HEK293T (cell line): Measurements from ENCODE around the gene NFIX.

Experiments used
- ARNT ChIP-seq: fragments of 450-650 bp; IDR thresholded peaks from 2 replicates; pipeline ENCODE4 v1.6.1; 2017; ENCODE audit warnings: mild to moderate bottlenecking
- FOXM1 ChIP-seq: fragments of 450-650 bp; IDR thresholded peaks from 2 replicates; pipeline ENCODE4 v1.6.1; 2017; ENCODE audit warnings: mild to moderate bottlenecking, borderline replicate concordance
- NFRKB ChIP-seq: fragments of 450-650 bp; IDR thresholded peaks from 2 replicates; pipeline ENCODE4 v1.6.1; 2016; ENCODE audit warnings: mild to moderate bottlenecking, moderate library complexity
- SUZ12 ChIP-seq: fragments of 450-650 bp; IDR thresholded peaks from 2 replicates; pipeline ENCODE4 v1.6.1; 2016; ENCODE audit warnings: mild to moderate bottlenecking
- ZNF384 ChIP-seq: fragments of 450-650 bp; IDR thresholded peaks from 2 replicates; pipeline ENCODE4 v1.6.1; 2016

GRCh38 chr19:13027557-13027956 is 32.3 kb downstream of the NFIX start:
- TF ChIP-seq NFRKB = no peak
- no peak for TF ChIP-seq FOXM1
- no peak for TF ChIP-seq ARNT
- TF ChIP-seq ZNF384 = no peak
- TF ChIP-seq SUZ12 = no peak
